T-helper 2 cell treated with Interferon-gamma antibody and Interleukin-4, amounts not matched to agents 100 ng/mL and 5 ng/mL, for 36 hours (primary cell): ENCODE data around the gene ICOS. TPM values are rescaled to one million over a fixed set of nuclear protein-coding genes. Genes with fewer than 3 reads are reported as not detected.
"Not testable (repeated sequence)": the region's sequence is repeated elsewhere in the genome, so short reads cannot be mapped to it uniquely, and the experiment has no call there.

Experiments
- intact Hi-C: fragments of 100-400 bp; cut with micrococcal nuclease; formaldehyde crosslinking; loops from one replicate; pipeline ENCODE4 v1.15.1; 2023
- total RNA-seq: library from RNA; stranded (reverse); gene quantifications from 2 replicates; pipeline ENCODE4 v1.2.3, GENCODE V29; 2022

Gene ICOS
- total RNA-seq, 1 donor from 2014 or later, result 40.9 TPM

DNA sequence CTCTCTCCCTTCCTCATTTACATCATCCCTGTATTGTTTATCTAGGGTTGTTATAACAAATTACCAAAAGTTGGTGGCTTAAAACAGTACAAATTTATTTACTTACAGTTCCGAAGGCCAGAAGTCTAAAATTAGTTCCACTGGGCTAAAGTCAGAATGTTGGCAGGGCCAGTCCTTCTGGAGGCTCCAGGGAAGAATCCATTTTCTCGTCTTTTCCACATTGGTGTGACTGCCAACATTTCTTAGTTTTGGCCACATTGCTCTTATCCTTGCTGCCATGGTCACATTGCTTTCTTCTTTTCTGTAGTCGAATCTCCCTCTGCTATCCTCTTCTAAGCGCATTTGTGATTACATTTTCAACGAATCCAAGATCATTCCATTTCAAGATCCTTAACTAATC, 34.7 kb downstream of the ICOS start:
- intact Hi-C loops, result no loop called here

DNA sequence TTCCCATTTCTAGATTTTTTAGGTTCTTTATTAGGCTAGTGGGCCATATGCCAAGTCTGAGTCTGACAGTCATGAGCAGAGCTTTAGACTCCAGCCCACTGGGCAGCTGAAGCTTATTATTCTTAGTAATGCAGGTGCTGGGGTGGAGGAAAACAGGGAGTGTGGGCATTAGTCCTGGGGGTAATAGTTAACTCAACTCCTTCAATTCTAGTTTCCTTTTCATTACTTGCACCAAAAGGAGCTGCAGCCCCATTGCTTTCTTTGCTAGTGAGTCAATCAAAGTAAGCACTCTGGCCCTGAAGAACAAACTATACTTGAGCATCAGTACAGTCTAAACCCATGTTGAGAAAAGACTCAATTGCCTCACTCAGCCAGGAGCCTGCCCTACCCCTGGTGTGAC, 35.5 kb downstream of the ICOS start:
- intact Hi-C loops, result no loop called here

DNA sequence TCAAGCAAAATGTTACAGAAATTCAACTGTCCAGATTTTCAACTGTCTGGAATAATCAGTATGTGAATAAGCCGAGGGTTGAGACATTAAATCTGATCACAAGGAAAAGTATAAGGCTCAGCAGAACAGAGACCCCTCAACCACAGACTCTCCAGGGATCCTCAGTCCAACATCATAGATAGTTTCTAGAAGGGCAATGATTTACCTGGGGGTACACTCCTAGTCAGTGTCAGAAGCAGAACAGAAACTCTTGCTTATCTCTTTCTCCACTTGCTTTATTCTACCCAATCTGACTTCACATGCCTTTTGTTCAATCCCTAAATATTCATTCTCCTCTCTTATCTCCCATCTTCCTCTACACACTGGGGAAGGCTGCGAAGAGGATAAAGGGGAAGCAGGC, 36.4 kb downstream of the ICOS start:
- intact Hi-C loops, result no loop called here

DNA sequence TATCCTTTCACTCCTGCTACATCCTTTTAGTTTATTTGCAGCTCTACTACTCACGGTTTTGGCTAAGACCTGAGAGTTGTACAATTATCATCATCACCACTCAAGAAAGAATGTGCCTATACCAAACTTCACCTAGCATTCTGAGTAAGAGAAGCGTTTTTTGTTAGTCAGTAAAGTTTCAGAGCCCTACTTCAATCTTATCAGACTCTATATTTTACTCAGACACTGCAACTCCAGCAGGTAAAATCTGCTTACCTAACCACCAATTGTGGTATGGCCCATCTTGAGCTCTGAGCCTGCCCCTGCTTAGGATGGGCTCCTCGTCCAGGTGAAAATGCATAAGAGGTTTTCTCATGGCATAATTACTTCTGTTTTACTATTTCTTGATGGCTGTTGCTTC, 37.1 kb downstream of the ICOS start:
- intact Hi-C loops, result no loop called here

DNA sequence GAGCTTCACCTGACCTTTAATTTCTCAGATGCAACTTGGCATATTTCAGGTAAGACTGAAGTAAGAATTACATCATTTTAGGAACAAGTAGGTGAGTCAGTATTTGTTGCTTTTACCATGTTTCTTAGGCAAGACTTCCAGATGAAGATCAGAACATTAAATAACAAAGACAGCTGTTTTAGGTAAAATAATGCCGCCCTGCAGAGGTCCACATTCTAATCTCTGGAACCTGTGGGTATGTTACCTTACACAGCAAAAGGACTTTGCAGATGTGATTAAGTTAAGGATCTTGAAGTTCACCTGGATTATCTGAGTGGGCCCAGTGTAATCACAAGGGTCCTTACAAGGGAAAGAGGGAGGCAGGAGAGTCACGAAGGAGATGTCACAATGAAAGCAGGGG, 39.3 kb downstream of the ICOS start:
- intact Hi-C loops, result no loop called here

DNA sequence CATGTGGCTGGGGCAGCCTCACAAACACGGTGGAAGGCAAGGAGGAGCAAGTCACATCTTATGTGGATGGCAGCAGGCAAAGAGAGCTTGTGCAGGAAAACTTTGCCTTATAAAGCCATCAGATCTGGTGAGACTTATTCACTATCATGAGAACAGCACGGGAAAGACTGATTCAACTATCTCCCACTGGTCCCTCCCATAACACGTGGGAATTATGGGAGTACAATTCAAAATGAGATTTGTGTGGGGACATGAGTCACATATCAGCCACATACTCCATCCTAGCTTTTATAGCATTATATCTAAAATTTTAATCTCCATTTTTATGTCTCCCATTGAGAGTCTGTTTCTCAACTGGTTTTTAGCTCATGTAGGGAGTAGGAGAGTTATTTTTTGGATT, 45.7 kb downstream of the ICOS start:
- intact Hi-C loops, result no loop called here

DNA sequence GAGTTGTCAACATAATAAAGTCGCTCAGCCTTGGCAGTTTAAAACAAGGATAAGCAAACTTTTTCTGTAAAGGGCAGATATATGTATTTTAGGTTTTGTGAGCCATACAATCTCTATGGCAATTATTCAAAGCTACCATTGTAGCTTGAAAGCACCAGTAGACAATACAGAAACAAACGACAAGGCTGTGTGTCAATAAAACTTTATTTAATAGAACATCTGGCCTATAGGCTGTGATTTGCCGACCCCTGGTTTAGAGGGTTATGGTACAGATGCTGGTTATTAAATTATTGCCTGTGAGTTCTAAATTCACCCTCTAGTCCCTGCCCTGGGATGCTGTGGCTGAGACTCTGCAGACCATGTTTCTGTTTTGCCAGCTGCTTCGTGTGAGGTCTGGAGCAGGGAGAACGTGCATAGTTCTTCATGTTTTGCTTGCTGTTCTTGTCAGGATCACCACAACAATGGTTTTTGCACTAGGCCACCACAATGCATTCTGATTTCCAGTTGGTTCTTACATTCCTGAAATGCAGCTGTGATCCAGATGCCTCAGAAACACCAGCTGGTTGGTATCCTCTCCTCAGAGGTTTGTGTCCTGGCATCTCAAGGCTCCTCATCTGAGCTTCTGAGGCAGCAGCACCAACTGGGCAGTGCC, 46.6 kb downstream of the ICOS start:
- intact Hi-C loops, result no loop called here

DNA sequence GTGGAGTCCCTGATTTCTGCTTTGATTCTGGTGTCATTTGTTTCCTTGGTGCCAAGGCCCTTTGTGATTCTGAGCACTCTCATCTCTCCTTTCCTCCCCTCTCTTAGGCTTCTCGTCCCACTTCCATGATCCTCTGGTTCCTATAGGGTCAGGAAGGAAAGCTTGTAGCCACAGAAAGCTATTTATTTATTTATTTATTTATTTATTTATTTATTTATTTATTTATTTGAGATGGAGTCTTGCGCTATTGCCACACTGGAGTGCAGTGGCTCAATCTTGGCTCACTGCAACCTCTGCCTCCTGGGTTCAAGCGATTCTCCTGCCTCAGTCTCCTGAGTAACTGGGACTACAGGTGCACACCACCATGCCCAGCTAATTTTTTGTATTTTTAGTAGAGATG, 49.4 kb downstream of the ICOS start:
- intact Hi-C loops, result not testable (repeated sequence)

DNA sequence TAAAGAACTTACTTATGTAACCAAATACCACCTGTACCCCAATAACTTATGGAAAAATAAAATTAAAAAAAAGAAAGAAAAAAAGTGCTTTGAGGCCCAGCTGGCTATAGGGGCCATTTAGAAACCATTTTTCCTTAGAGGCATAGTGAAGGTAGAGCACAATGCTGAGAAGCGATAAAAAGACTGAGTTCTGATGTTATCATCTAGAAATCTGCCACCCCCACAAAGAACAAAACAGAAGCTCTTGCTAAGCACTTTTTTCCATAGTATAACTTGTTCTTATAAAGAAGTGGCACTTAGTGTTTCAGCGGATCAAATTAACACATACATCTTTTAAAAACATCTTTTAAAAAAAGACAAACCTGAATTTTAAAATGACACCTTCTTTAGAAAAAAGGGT, 51.4 kb downstream of the ICOS start:
- intact Hi-C loops, result no loop called here

DNA sequence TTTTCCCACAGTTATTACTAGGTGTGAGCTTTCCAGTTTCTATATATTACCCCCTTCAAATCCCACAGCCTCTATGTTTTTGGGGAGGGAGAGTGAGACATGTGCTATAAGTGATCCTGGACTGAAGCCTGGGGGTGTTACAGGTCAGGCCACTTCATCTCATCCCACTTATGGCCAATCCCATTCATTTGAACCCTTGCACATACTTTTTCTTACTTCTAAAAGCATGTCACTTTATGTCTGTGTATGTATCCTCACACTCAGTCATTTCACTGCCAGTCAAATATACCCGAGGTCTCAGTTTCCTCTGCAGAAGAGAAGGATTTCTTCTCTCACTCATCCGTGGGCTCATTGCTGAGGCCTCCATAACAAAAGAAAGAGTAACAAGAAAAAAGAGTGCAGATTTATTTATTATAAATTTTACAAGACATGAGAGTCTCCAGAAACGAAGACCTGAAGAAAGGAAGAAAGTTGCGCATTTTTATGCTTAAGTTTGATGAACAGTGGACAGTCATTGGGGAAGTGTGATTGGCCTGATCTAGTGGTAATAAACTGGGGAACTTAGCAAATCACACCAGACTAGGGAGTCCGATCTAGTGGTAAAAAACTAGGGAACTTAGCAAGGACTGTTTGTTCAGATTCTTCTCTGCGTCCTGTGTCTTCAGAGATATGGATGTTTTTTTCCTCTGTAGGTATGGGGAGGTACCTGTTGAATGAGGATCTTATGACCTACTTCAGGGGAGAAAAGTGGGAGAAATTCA, 52.1 kb downstream of the ICOS start:
- intact Hi-C loops, result no loop called here

DNA sequence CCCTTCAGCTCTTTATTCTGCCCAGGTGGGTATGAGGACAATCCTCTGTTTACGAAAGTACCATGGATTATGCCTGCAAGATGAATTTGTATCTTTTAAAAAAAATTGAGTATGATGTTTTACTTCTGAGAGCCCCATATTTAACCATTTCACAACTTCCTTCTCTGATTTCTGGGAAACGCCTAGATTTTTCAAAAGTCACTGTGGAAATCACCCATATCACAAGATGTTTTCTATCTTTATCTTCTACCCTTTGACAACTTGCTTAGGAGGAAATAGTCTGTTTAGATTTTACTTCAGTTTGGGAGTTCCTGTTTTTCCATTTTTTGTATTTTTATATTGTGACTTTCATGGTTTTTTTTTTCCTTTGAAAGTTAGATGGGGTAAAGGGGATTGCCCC, 53.0 kb downstream of the ICOS start:
- intact Hi-C loops, result no loop called here

DNA sequence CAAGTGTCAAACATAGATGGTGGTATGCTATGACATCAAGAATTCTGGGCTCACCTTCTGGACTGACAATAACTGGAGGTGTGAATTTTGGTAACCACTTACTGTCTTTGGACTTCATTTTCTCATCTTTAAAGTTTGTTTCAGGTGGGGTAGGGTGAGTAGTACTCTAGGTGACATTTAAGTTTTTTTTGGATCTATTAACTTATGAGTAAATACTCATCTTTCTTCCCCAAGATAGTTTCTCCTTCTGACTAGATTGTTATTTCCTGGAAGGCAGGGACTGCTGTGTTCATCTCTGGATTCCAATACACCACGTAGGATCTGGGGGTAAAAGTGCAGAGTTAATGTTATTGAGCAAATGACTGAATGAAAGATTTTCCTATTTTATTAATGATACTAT, 55.9 kb downstream of the ICOS start:
- intact Hi-C loops, result no loop called here

DNA sequence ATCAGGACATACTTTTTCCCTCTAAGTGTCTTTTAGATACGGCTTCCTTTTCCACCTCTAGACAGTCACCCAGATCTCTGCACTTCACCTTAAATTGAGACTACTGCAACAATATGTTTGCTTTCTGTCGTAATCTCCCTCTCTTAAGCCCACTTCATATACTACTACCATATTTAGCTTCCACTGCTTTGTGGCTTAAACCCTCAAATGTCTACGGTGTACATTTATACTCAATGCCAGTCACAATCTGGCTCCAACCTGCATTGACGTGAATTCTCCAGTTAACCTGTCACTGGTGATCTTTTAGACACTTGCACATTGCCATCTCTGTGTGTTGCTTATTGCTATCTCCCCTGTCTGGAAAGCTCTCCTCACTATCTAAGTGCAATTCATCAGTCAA, 56.4 kb downstream of the ICOS start:
- intact Hi-C loops, result no loop called here

DNA sequence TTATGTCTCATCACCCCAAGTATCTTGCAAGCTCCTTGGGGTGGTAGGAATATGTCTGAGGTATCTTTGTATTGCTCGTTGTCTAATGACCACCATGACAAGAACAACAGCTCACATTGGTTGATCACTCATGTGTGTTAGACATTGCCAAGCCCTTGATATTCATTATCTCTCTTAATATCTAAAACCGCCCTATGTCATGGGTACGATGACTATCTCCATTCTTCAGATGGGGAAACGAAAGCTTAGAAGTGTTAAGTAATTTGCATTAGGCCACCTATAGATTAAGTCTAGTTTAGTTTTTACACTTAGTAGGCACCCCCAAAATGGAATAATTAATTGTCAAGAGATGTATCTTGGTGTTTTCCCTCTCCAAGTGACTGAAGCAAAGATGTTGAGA, 57.0 kb downstream of the ICOS start:
- intact Hi-C loops, result no loop called here

DNA sequence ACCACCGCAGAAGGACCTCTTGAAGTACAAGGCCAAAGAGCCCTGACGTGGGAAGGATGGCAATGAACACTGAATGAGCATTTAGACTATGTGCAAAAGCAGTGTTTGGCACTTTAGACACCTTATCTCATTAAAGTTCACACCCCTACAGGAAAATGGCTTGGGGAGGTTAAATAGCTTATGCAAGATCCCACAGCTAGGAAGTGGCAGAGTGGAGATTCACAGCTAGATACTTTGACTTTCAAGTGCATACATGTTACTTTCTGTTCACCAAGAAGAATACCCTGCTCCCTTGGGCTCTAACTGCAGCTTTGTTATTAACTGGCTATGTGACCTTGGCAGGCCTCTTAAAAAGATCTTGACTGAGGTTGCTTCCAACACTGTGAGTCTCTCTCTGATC, 58.2 kb downstream of the ICOS start:
- intact Hi-C loops, result loop anchor here (5.0 kb wide), 2 partner anchors 42 to 57 kb away; partner anchors contain the start of gene ICOS

DNA sequence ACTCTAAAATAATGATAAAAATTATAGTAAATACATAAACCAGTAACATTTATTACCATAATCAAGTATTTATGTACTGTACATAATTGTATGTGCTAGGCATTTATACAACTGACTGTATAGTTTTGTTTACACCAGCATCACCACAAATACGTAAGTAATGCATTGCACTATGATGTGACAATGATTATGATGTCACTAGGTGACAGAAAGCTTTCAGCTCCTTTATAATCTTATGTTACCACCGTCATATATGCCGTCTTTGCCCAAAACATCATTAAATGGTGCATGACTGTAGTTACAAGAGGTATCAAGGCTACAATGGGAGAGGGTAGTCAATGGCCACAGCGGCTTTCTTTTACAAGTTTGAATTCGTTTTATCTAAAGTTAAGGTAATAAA, 60.1 kb downstream of the ICOS start:
- intact Hi-C loops, result loop anchor here (5.0 kb wide), 2 partner anchors 44 to 59 kb away; partner anchors contain the start of gene ICOS

DNA sequence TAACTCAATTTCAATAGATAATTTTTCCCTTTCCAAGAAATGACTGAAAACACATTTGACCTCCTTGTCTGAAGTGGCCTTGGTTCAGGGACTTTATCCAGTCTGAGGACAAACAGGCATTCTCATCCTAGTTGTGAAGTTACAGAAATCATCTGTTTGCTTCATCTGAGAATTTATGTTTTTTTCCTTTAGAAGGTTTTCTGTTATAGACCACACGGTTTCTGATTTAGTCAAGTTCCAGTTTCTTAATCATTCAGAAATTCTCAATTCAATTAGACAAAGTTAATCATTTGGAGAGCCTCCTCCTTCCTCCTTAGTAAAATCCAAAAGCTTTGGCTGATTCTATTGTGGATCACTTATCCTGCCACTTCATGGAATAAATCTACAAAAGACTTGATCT, 60.9 kb downstream of the ICOS start:
- intact Hi-C loops, result loop anchor here (5.0 kb wide), 2 partner anchors 45 to 60 kb away; partner anchors contain the start of gene ICOS

DNA sequence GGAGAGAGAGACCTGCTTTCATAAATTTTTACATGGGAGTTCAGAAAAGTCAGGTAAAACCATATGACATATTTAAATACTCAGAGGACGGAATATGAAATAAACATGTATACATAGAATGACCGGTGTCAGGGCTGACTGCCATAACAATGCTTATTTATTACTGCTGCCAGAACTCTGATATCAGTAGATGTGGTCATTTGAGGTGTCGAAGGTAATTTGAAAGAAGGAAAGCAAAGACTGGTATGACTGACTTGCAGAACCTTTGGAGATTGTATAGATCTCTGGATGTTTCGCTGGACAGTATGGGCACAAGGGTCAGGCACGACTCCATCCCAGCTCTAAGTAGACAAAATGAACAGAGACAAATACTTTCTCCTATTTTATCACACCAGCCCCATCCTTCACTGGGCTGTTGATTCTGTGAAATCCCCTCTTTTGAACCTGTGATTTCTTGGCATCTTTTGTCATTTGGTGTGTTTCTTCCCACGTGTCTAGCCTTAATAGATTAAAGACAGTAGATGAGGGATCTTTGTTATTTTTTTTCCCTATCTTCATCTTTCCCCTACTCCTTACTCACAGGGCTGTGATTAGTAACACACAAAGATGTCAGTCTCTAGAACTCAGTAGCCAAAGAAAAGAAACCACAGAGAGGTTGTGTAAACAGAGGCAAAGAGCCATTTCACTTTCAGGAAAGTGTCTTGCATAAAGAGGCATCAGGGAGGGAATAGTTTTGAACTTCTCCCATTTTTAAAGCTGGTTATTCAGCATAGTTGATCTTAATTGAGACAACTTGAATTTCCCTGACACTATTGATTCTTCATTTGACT, 61.6 kb downstream of the ICOS start:
- intact Hi-C loops, result loop anchor here (5.0 kb wide), 2 partner anchors 46 to 61 kb away; partner anchors contain the start of gene ICOS

DNA sequence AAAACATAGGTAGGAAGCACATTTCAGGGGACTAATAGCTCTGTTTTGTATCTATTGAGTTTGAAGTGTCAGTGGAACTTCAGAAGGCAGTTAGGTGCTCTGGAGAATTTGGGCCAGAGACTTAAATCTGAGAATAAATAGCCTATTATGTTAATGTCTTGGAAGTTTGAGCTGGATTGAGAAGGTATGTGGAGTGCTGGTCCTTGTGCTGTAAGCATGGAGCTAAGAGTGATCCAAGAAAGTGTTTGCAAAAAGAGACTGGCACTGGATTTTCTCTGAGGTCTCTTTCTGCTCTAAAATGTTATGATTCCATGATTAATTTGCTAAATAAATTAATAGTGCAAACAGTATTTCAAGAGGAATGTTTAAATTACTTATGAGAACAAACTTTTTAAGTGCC, 63.3 kb downstream of the ICOS start:
- intact Hi-C loops, result loop anchor here (2.0 to 5.0 kb wide), 3 partner anchors 27 to 63 kb away; partner anchors contain the start of gene ICOS

DNA sequence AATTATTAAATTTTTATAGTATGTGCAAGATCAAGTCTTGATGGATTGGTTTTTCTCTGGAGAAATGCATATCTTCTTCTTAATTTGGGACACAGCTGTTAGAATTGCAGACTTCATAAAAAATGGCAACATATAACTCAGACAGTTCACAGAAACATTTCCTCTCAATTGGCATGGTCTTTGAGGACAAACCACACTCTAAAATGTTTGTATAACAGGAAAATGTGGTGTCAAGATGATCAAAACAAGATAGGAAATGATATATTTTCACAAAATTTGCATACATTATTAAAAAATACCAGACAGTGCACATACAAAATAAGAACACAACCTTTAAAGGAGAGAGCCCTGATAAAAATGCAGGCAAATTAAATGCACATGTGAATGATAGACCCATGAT, 63.9 kb downstream of the ICOS start:
- intact Hi-C loops, result loop anchor here (2.0 kb wide), 1 partner anchor 26 kb away; no protein-coding TSS in a partner anchor

DNA sequence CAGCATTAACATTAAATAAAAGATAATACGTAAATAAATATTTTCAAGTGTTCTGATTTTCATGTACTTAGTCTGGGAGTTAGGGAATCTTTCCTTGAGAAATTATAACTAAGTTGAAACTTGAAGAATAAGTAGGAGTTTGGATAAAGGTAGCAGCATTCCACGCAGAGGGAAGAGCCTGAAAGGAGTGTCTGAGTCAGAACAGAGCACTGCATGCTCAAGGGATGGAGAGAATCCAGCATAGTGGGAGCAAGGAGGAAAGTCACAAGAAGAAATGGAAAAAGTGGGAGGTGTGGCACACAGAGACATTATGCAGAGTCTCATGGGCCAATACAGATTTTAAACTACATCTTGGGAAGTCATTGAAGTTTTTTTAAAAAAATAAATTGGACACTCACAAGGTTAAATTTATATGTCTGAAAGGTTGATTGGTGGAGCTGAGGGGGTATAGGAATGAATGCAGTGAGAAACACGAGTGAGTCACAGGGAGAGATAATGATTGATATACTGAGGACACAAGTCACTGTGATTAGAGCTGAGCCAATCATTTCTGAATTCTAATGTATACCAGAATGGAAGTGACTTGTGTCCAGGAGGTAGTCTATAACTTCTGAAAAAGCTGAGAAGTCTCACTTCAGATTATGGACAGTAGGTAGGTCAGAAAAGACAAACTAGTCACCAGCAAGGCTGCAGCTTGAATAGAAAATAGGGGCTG, 66.9 kb downstream of the ICOS start:
- intact Hi-C loops, result no loop called here
